ENCODE results near the gene SH3BGRL.

The SH3BGRL gene

GRCh38 chrX:81201671-81202455, at the start of gene SH3BGRL, which contains the start of gene HMGN5:
Gene SH3BGRL, plus strand, starts transcription at chrX:81202102. Its CDS starts 99 bp downstream, at chrX:81202201.
Gene HMGN5, minus strand, starts transcription at chrX:81201913. Its CDS starts 80,364 bp downstream, at chrX:81121549.
- peak; percentile 92 for DNase-seq

GRCh38 chrX:81168391-81168790, 33.5 kb upstream of the SH3BGRL start:
- DNase-seq, result no peak

GRCh38 chrX:81174286-81174685, 27.6 kb upstream of the SH3BGRL start:
- DNase-seq, result no peak

GRCh38 chrX:81195259-81195658, 6.6 kb upstream of the SH3BGRL start:
- no peak for DNase-seq

DNA sequence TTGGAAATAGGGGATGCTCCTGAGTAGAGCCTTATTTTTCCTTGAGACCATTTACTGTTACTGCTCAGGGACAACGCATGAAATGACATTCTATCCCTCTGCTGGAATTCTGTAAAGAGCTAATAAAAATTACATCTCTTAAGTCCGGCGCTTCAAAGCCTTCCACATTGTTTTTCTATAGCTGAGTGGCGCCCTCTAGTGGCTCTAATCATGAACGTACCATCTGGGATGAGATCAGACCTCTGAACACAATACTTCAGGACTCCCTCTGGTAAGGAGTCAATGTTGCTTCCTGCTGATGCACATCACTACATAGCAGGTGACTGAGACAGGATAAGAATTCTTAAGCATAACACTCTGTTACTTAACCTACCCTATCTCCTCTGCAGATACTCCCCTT, 6.2 kb upstream of the SH3BGRL start:
- DNase-seq, result peak; percentile 39

DNA sequence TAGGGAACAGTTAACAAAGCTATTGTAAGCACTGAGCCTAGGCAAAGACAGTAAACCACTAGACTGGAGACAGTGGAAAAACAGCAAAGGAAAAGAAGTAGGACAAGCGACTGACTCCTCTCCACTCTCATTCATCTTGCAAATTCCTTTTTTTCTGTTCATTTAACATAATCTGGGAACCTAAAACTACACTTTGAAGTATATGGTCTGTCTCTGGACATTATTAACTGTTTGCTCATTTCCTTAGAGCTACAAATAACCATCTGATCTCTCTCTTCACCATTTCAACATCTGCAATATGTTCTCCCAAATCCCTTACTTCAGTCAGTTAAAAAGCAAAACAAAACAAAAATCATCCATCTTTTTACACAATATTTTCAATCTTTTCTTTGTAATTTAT, 831 bp upstream of the SH3BGRL start:
- DNase-seq, result no peak

DNA sequence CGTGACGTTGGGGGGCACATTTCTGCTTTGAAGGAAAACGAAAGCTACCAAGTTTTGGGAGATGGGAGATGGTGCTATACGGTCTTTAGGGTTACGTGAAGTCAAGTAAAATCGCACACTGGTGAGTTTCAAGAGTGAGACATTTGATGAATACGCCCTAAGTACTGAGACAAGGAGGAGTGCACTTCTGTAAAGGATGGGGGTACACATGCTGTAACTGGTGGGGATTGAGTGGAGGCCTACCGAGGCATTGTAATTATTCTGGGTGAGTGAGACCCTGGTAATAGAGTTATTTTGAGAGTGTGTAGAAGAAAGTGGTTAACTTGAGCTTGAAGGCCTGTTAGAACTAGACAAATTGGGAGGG, 536 bp downstream of the SH3BGRL start:
- no peak for DNase-seq

DNA sequence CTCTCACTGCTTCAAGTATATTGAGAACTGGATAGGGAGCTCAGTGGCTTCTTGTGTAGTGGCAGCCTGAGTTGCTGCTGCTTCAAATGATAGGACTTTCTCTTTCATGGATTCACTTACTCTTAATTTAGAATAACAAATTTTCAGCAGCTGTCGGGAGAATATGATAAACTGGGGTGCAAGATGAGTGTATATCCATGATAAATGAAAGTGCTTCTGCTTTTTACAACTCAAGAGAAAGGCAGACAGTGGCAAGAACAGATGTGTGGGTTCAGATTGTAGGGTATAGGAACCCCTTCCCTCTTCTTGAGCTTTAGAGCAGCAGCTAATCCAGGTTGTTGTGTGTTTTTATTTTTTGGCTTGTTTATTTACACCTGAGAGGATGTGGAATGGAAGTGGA, 1.0 kb downstream of the SH3BGRL start:
- DNase-seq, result no peak

DNA sequence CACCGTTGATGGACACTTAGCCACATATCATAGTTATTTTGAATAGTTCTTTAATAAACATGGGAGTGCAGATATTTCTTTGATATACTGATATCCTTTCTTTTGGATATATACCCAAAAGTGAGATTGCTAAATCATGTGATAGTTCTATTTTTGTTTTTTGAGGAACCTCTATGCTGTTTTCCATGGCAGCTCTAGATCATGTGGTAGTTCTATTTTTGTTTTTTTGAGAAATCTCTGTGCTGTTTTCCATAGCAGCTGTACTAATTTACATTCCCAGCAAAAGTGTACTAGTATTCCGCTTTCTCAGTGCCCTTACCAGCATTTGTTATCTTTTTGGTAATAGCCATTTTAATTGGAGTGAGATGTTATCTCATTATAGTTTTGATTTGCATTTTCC, 3.6 kb downstream of the SH3BGRL start:
- no peak for DNase-seq

- DNase-seq, result no peak
Observed at GRCh38 chrX:81206476-81206875, 4.6 kb downstream of the SH3BGRL start.

DNA sequence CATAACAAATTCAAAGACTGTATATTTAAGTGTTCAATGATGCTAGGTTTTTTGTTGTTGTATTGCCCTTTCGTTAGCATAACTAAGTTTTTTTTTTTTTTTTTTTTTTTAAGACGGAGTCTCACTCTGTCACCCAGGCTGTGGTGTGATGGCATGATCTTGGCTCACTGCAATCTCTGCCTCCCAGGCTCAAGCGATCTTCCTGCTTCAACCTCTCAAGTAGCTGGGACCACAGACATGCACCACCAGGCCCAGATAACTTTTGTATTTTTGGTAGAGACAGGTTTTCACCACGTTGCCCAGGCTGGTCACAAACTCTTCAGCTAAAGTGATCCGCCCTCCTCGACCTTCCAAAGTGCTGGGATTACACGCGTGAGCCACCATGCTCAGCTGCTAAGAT, 7.0 kb downstream of the SH3BGRL start:
- DNase-seq, result no peak

- no peak for DNase-seq
Observed at GRCh38 chrX:81215685-81216084, 13.8 kb downstream of the SH3BGRL start.

GRCh38 chrX:81229229-81229628, 27.3 kb downstream of the SH3BGRL start:
- no peak for DNase-seq

DNA sequence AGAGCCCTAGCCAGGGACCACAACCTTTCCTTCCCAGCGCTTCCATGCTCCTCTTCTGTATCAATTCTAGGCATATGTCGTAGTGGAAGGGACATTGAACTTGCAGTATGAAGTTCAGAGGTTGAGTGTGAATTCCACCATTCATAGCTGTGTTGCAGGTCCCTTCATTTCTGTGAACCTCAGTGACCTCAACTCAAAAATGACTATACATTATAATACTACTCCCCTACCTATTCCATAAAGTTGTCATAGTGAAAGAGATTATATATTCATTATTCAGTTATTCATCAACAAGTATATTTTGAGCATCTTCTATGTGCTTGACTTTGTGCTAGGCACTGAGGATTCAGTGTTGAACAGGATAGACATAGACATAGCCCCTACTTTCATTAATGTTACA, 28.0 kb downstream of the SH3BGRL start:
- no peak for DNase-seq

GRCh38 chrX:81231476-81231875, 29.6 kb downstream of the SH3BGRL start:
- DNase-seq, result no peak

DNA sequence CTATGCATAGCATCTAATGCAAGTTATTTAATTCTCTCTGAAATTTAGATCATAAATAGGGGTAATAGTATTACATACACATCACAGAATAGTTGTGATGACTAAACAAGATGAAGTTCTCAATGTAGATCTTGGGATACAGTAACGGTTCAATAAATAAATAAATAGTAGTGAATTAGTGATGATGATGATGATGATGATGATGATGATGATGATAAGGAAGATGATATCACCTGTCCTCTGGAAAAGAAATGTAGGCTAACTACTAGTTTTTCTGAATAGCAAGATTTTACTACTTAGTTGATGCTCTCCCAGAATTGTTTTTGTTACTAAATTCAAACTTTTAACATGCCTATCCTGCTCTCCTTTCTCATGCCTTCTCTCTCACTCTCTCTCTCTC, 30.3 kb downstream of the SH3BGRL start:
- no peak for DNase-seq

GRCh38 chrX:81237516-81237915, 35.6 kb downstream of the SH3BGRL start:
- DNase-seq, result no peak

DNA sequence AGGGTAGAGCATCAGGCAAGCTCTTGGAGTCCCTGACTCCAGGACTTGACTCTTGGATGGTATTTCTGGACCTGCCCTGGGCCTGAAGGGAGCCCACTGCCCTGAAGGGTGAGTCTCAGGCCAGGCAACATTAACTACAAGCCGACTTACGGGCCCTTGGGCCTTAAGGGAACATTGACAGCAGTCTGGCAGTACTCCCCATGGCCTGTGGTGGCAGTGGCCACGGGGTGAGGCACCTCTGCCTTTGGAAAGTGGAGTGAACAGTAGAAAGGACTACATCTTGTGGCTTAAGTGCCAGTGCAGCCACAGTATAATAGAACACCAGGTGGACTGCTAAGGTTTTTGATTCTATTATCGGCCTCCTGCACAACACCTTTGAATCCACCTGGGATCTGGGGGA, 36.3 kb downstream of the SH3BGRL start:
- DNase-seq, result no peak

DNA sequence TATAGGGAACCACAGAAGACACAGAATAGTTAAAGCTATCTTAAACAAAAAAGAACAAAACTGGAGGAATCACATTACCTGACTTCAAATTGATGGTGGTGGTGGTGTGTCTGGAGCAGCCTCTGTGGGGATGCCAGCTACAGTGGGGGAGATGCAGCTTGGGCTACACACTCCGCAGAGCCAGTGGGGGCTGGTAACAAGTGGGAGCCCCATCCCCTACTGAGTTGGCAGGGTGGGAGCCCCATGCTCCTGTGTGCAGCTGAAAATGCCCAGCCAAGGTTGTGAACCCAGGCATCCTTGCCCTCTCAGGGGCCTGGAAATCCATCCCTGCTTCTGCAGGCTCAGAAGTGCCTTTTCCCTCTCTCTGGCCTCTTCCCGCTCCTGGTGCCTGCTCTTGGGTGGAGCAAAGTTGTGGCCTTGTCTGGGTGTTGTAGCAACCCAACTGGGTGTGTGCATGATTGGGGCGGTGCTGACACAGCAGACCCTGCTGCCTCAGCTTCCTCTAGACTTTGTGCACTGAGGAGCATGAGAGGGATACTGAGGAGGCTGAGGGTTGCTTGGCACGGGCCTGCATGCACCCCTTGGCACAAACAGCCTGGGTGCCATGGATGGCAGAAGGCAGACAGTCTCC, 38.9 kb downstream of the SH3BGRL start:
- DNase-seq, result no peak

DNA sequence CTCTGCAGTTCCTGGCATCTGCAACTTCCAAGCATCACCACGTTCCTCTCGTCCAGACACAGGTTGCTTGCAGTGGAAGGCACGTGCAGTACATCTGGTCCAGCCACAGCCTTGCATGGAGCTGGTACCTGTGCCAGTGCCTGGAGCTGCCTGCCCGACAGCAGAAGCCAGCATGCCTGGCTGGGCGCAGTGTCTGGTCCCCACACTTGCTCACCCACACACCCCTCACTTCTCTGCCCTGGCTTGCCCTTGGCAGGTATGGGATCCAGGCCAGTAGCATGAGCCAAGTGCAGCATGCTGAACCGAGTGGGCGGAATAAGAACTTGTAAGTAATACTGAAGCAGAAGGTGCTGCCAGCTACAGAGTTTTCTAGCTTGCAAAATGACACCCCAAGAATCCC, 39.9 kb downstream of the SH3BGRL start:
- no peak for DNase-seq

DNA sequence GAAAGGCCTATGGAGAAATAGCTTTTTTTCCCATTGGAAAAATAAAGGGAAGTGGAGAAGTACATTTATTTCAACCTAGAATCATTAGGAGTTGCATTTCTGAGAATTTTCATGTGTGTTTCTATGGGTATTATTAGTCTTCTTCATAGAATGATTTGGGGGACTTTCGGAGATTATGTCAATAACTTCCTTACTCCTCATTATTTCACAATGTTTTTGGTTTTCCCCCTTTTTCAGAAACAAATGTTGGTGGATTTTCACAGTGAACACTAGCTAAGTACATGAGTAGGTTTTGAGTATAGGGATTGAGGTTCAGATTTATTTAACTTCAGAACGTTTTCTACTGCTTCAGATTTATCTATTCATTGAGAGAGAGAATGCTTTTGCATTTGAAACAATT, 54.0 kb downstream of the SH3BGRL start:
- no peak for DNase-seq

- no peak for DNase-seq
Observed at GRCh38 chrX:81257817-81258216, 55.9 kb downstream of the SH3BGRL start.

DNA sequence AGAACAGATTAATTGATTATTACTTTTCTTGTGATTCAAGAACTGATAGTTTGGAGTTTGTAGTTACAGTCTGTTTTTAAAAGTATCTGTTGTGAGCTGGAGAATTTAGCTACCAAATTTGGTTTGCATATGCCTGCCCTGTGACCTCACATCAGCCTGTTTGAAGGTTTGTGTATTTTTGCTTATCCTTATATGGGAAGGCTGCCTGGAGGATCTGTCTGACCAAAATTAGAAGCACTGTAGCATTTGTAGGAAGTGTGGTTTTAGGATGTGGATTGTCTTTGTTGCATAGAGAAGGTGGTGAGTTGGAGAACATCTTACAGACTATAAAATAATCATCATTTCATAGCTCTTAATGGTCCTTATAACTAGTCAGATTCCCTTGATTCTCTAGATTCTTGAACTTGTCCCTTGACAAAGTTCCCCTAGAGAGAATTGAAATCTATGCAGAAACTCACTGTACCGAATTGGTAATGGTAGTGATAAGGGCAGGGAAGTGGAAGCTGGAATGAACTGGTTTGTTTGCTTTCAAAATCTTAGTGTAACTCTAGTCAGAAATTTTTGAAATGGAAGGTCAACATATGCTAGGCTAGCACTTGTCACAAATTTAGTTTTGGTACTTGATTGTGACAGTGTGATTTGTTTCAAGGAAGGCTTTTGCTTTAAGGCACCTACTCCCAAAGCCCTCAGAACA, 57.3 kb downstream of the SH3BGRL start:
- no peak for DNase-seq
